A549 (cell line): Measurements from ENCODE around the gene RBM47.

Experiments used
- CTCF ChIP-seq: fragments of >200 bp; sonication (Bioruptor Twin); formaldehyde crosslinking; IDR thresholded peaks from 3 replicates; pipeline ENCODE4 v1.5.1; 2016
- EHMT2 ChIP-seq: fragments of 200-600 bp; sonication (generic); IDR thresholded peaks from 2 replicates; pipeline ENCODE4 v1.6.1; 2016; ENCODE audit warnings: antibody characterized with exemption, low read depth, mild to moderate bottlenecking, moderate library complexity

- no peak for TF ChIP-seq EHMT2
- TF ChIP-seq CTCF: no peak
Observed at GRCh38 chr4:40572692-40573310, 56.9 kb downstream of the RBM47 start.
